Measurements from ENCODE around the gene GALM. TPM values are rescaled to one million over a fixed set of nuclear protein-coding genes. Genes with fewer than 3 reads are reported as not detected.

GALM gene
- total RNA-seq, 1 experiment from 2014 or later = 10.0 TPM

GRCh38 chr2:38711558-38711957 lies 45.6 kb downstream of the GALM start:
- Histone ChIP-seq H3K27ac (ENCODE audit: insufficient read length, low read depth, low read length) (no peak overlapping the region), H4K91ac (ENCODE audit: insufficient read length, low read depth, low read length) (no peak overlapping the region), H2BK12ac (ENCODE audit: insufficient read length, low read depth, low read length) (no peak overlapping the region), H4K8ac (replicated peaks; ENCODE audit: insufficient read length, low read depth, low read length) (no peak overlapping the region), H3K4me2 (ENCODE audit: insufficient read depth, insufficient read length, low read length) (no peak overlapping the region), H3K14ac (ENCODE audit: insufficient read depth, low read length) (no peak overlapping the region), H3K56ac (ENCODE audit: insufficient read length, low read depth, low read length) (no peak overlapping the region), H3K4me1 (ENCODE audit: insufficient read depth, low read length) (0 out of 2 replicates have a peak, but pooled peaks cover 3% of the 10 kb centered on the region), H2BK120ac (ENCODE audit: low read depth, low read length, poor library complexity, severe bottlenecking) (no peak overlapping the region), H3K27me3 (ENCODE audit: insufficient read depth, low read length) (no peaks in the 10 kb centered on the region), H3K9ac (ENCODE audit: extremely low read depth, insufficient read length, low read length) (no peak overlapping the region), H2AFZ (ENCODE audit: low read length) (no peak overlapping the region), H3K23me2 (ENCODE audit: insufficient read length, low read depth, low read length, poor library complexity, severe bottlenecking) (no peaks in the 10 kb centered on the region), H3K23ac (ENCODE audit: insufficient read length, low read depth, low read length) (no peak overlapping the region), H2BK20ac (ENCODE audit: low read depth, low read length, poor library complexity, severe bottlenecking) (no peak overlapping the region), H3K79me2 (ENCODE audit: insufficient read depth, low read length) (no peaks in the 10 kb centered on the region), H3K79me1 (ENCODE audit: insufficient read depth, low read depth, low read length, poor library complexity, severe bottlenecking) (no peaks in the 10 kb centered on the region), H4K20me1 (ENCODE audit: control insufficient read depth, insufficient read depth, insufficient read length) (no peaks in the 10 kb centered on the region), H3K4ac (ENCODE audit: low read depth, low read length) (no peak overlapping the region), H2BK15ac (ENCODE audit: low read depth, low read length) (no peak overlapping the region), H2BK5ac (ENCODE audit: insufficient read length, low read length) (no peak overlapping the region), H3K18ac (ENCODE audit: insufficient read length, low read depth, low read length) (no peak overlapping the region), H4K5ac (ENCODE audit: insufficient read length, low read depth, low read length) (no peak overlapping the region), H3K9me3 (ENCODE audit: control insufficient read depth, low read depth, low read length) (no peaks in the 10 kb centered on the region), H3T11ph (ENCODE audit: low read length) (no peak overlapping the region), H2AK5ac (ENCODE audit: insufficient read length, low read length) (no peak overlapping the region)
- peaks cover 5 to 6% (median 6%) of the 10 kb centered on the region in 3 experiments for H3K36me3 Mint-ChIP-seq (ENCODE audit: insufficient read depth in 1 of 3, low read depth in 3 of 3)
- peaks cover 15% of the 10 kb centered on the region in 2 experiments for H3K4me1 Mint-ChIP-seq
- H3K4me3 Mint-ChIP-seq = no peak overlapping the region
- peaks cover 2 to 4% of the 10 kb centered on the region in 2 experiments; a peak in 2 of 5 replicates for H3K9me3 Mint-ChIP-seq
- H3K27ac Mint-ChIP-seq = no peak overlapping the region
- TF ChIP-seq CTCF (conservative IDR thresholded peaks at IDR 0.05) = no peak
- H3K27me3 Mint-ChIP-seq (ENCODE audit: low read depth) = no peaks in the 10 kb centered on the region; the same call in 1 of the 2 replicates
- DNase-seq = no peak

Data from H9 (cell line).